Type B pancreatic cell (in vitro differentiated cells): ENCODE results near the gene LTF. TPM values are rescaled to one million over a fixed set of nuclear protein-coding genes. Genes with fewer than 3 reads are reported as not detected.
"Not testable (repeated sequence)": the region's sequence is repeated elsewhere in the genome, so short reads cannot be mapped to it uniquely, and the experiment has no call there.

Source experiments
- DNase-seq: peaks from one replicate; pipeline ENCODE4 v3.0.0; 2021; ENCODE audit warnings: mixed read lengths; ENCODE audit not compliant: unreplicated experiment; ENCODE audit errors: extremely low spot score
- H3K27ac Mint-ChIP-seq: 2 replicates; pipeline ENCODE4 v1.8.0; 2021; ENCODE audit warnings: mild to moderate bottlenecking, mixed read lengths
- H3K27me3 Mint-ChIP-seq: 2 replicates; pipeline ENCODE4 v1.8.0; 2021; ENCODE audit warnings: mixed read lengths
- H3K36me3 Mint-ChIP-seq: 2 replicates; pipeline ENCODE4 v1.8.0; 2021; ENCODE audit warnings: mixed read lengths
- H3K4me1 Mint-ChIP-seq: one replicate; pipeline ENCODE4 v1.8.0; 2021; ENCODE audit warnings: mixed read lengths; ENCODE audit not compliant: unreplicated experiment
- H3K4me3 Mint-ChIP-seq: 2 replicates; pipeline ENCODE4 v1.8.0; 2021; ENCODE audit warnings: mild to moderate bottlenecking, mixed read lengths
- H3K9me3 Mint-ChIP-seq: 2 replicates; pipeline ENCODE4 v1.8.0; 2021; ENCODE audit warnings: mixed read lengths
- total RNA-seq: library from RNA; stranded (reverse); gene quantifications from 2 replicates; pipeline ENCODE4 v1.2.1, GENCODE V29; 2021; ENCODE audit warnings: low replicate concordance
- TF ChIP-seq, protein P1 (sequence below): fragments of 200-600 bp; sonication (generic); conservative IDR thresholded peaks from 2 replicates; pipeline ENCODE4 v1.5.0; 2021; ENCODE audit warnings: antibody characterized with exemption, mild to moderate bottlenecking

LTF gene
- total RNA-seq, 1 donor from 2014 or later: not detected

GRCh38 chr3:46393554-46394434 is 70.9 kb downstream of the LTF start:
- Mint-ChIP-seq H3K4me1 (no peaks in the 10 kb centered on the region), H3K4me3 (no peak overlapping the region), H3K27ac (no peak overlapping the region), H3K27me3 (peaks cover 13% of the 10 kb centered on the region), H3K36me3 (no peaks in the 10 kb centered on the region), H3K9me3 (peaks cover 6% of the 10 kb centered on the region)
- no peak for DNase-seq
- TF ChIP-seq, protein P1, sequence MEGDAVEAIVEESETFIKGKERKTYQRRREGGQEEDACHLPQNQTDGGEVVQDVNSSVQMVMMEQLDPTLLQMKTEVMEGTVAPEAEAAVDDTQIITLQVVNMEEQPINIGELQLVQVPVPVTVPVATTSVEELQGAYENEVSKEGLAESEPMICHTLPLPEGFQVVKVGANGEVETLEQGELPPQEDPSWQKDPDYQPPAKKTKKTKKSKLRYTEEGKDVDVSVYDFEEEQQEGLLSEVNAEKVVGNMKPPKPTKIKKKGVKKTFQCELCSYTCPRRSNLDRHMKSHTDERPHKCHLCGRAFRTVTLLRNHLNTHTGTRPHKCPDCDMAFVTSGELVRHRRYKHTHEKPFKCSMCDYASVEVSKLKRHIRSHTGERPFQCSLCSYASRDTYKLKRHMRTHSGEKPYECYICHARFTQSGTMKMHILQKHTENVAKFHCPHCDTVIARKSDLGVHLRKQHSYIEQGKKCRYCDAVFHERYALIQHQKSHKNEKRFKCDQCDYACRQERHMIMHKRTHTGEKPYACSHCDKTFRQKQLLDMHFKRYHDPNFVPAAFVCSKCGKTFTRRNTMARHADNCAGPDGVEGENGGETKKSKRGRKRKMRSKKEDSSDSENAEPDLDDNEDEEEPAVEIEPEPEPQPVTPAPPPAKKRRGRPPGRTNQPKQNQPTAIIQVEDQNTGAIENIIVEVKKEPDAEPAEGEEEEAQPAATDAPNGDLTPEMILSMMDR: no peak

DNA sequence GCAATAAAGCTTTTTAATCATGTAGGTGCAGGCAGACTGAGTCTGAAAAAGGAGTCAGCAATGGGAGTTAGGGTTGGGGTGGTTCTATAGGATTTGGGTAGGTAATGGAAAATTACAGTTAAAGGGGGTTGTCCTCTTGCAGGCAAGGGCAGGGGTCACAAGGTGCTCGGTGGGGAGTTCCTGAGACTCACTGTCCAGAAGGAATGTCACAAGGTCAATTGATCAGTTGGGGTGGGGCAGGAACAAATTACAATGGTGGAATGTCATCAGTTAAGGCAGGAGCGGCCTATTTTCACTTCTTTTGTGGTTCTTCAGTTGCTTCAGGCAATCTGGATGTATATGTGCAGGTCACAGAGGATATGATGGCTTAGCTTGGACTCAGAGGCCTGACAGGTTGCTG is 71.7 kb downstream of the LTF start:
- Mint-ChIP-seq H3K36me3 (no peaks in the 10 kb centered on the region), H3K9me3 (peaks cover 6% of the 10 kb centered on the region), H3K27ac (no peak overlapping the region), H3K4me3 (no peak overlapping the region), H3K27me3 (peaks cover 13% of the 10 kb centered on the region), H3K4me1 (no peaks in the 10 kb centered on the region)
- TF ChIP-seq, protein P1: no peak
- no peak for DNase-seq

- not testable (repeated sequence) for H3K36me3 Mint-ChIP-seq, H3K4me1 Mint-ChIP-seq, H3K27ac Mint-ChIP-seq, H3K9me3 Mint-ChIP-seq, H3K4me3 Mint-ChIP-seq, DNase-seq
- H3K27me3 Mint-ChIP-seq: peaks cover 10% of the 10 kb centered on the region
Observed at GRCh38 chr3:46391526-46391925, 73.2 kb downstream of the LTF start.

DNA sequence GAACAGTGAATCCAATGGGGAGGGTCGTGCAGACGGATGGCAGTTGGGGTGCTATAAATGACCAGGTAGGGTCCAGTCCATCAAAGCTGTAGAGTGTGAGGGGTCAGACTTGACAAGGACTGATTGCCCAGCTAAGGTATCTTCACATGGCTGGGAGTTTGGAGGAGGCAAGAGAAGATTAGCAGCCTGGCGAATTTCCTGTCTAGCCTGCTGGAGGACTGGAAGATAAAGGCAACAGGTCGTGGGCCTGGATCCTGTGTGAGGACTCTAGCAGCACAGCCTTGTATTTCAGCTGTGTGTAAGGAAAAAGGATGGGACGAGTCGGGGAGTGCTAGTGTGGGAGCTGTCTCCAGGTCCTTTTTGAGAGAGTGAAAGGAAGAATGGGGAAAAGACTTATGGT is 75.4 kb downstream of the LTF start:
- H3K4me1 Mint-ChIP-seq: peaks cover 5% of the 10 kb centered on the region
- no peaks in the 10 kb centered on the region for H3K36me3 Mint-ChIP-seq
- peaks cover under 1% of the 10 kb centered on the region for H3K27me3 Mint-ChIP-seq
- TF ChIP-seq, protein P1: no peak
- no peak for DNase-seq
- no peak overlapping the region for H3K27ac Mint-ChIP-seq
- H3K9me3 Mint-ChIP-seq: peaks cover 6% of the 10 kb centered on the region
- no peak overlapping the region for H3K4me3 Mint-ChIP-seq

DNA sequence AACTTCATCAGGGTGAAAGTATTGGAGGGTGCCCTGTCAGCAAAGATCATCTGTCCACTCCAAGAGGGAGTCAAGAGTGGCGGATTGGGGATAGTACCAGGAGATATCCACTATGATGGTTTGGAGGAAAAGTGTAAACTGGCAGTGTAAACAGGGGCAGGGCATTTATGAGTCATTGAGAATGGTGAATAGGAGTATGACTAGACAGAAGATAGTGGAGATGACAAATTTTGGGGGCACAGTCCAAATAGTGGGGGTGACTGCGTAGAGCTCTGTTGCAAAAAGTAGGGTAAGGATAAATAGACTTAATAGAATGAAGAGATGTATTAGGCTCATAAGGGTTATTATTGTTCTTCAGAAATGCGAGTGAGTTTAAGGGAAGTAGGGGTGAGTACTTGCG is 75.9 kb downstream of the LTF start:
- not testable (repeated sequence) for H3K4me3 Mint-ChIP-seq, H3K9me3 Mint-ChIP-seq, DNase-seq, H3K36me3 Mint-ChIP-seq, H3K27me3 Mint-ChIP-seq, H3K27ac Mint-ChIP-seq, H3K4me1 Mint-ChIP-seq

- H3K27ac Mint-ChIP-seq: peak overlapping the region; percentile 73
- DNase-seq: no peak
- no peaks in the 10 kb centered on the region for H3K36me3 Mint-ChIP-seq
Observed at GRCh38 chr3:46386205-46386604, 78.5 kb downstream of the LTF start.

More at GRCh38 chr3:46386205-46386604, 78.5 kb downstream of the LTF start:
- Mint-ChIP-seq H3K9me3 (no peaks in the 10 kb centered on the region), H3K27me3 (peaks cover 5% of the 10 kb centered on the region), H3K4me1 (peaks cover 5% of the 10 kb centered on the region), H3K4me3 (no peak overlapping the region)
- TF ChIP-seq, protein P1: no peak

Other genes starting within 250 kb of the LTF start
- gene CCR3, start 222.4 kb downstream of the LTF start, total RNA-seq: 0.14 TPM in 1 of 2 replicates, not detected in the other
- gene CCR2, start 110.8 kb downstream of the LTF start, total RNA-seq: not detected in 2 replicates
- 0.12 and 0.22 TPM in 2 replicates for gene CCR5, start 94.0 kb downstream of the LTF start, total RNA-seq
- gene CCRL2, start 57.6 kb downstream of the LTF start, total RNA-seq: 0.17 and 0.34 TPM in 2 replicates
- not detected in 2 replicates for gene RTP3, start 33.1 kb upstream of the LTF start, total RNA-seq
- gene LRRC2, start 101.4 kb upstream of the LTF start, total RNA-seq: 0.31 TPM in 2 replicates
- not detected in 2 replicates for gene FAM240A, start 147.6 kb upstream of the LTF start, total RNA-seq
- 31.7 and 70.8 TPM in 2 replicates for gene ALS2CL, start 228.8 kb upstream of the LTF start, total RNA-seq
- 0.48 and 0.62 TPM in 2 replicates for gene TMIE, start 236.5 kb upstream of the LTF start, total RNA-seq